IMR-90 (cell line): Measurements from ENCODE around the gene ERICH3.

Source experiments
- BHLHE40 ChIP-seq: fragments of 150-350 bp; IDR thresholded peaks from 2 replicates; pipeline ENCODE4 v1.6.1; 2016; ENCODE audit warnings: mild to moderate bottlenecking, low read depth, low read length
- CEBPB ChIP-seq: IDR thresholded peaks from 2 replicates; pipeline ENCODE4 v1.6.1; 2012; ENCODE audit warnings: low read depth, low read length, improper control_type of control experiment
- CTCF ChIP-seq: conservative IDR thresholded peaks from 2 replicates; pipeline ENCODE4 v1.5.1; 2012; ENCODE audit warnings: mild to moderate bottlenecking, low read depth, low read length, improper control_type of control experiment
- ELK1 ChIP-seq: fragments of 150-350 bp; IDR thresholded peaks from 2 replicates; pipeline ENCODE4 v1.6.1; 2016; ENCODE audit warnings: low read depth, mild to moderate bottlenecking, low read length, moderate library complexity, borderline replicate concordance
- FOS ChIP-seq: fragments of 150-350 bp; IDR thresholded peaks from 2 replicates; pipeline ENCODE4 v1.6.1; 2016; ENCODE audit warnings: low read depth, low read length
- MAZ ChIP-seq: IDR thresholded peaks from 2 replicates; pipeline ENCODE4 v1.6.1; 2012; ENCODE audit warnings: low read depth, mild to moderate bottlenecking, low read length, improper control_type of control experiment, moderate library complexity, borderline replicate concordance
- MXI1 ChIP-seq: IDR thresholded peaks from 2 replicates; pipeline ENCODE4 v1.6.1; 2012; ENCODE audit warnings: low read depth, mild to moderate bottlenecking, low read length, moderate library complexity, borderline replicate concordance
- POLR2A ChIP-seq: IDR thresholded peaks from 2 replicates; pipeline ENCODE4 v1.6.1; 2012; ENCODE audit warnings: mild to moderate bottlenecking, low read depth, low read length
- RAD21 ChIP-seq: IDR thresholded peaks from 2 replicates; pipeline ENCODE4 v1.6.1; 2012; ENCODE audit warnings: low read length, improper control_type of control experiment
- RFX5 ChIP-seq: IDR thresholded peaks from 2 replicates; pipeline ENCODE4 v1.8.0; 2012; ENCODE audit warnings: low read depth, mild to moderate bottlenecking, low read length, moderate library complexity
- SMC3 ChIP-seq: fragments of 150-350 bp; IDR thresholded peaks from 2 replicates; pipeline ENCODE4 v1.6.1; 2016; ENCODE audit warnings: low read depth, mild to moderate bottlenecking, antibody characterized with exemption, low read length, moderate library complexity
- TF ChIP-seq, protein P1 (sequence below): fragments of 150-350 bp; IDR thresholded peaks from 2 replicates; pipeline ENCODE4 v1.6.1; 2017; ENCODE audit warnings: mild to moderate bottlenecking, antibody characterized with exemption, low read length, low read depth

DNA sequence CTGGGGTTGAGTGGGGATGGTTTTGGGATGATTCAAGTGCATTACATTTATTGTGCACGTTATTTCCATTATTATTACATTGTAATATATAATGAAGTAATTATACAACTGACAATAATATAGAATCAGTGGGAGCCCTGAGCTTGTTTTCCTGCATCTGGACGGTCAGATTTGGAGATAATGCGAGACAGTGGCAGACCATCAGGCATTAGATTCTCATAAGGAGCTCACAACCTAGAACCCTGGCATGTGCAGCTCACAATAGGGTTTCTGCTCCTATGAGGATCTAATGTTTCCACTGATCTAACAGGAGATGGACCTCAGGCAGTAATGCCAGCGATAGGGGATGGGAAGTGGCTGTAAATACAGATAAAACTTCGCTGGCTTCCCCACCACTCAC, 83.3 kb downstream of the ERICH3 start:
- no peak for TF ChIP-seq CTCF
- no peak for TF ChIP-seq FOS
- no peak for TF ChIP-seq POLR2A
- no peak for TF ChIP-seq MAZ
- no peak for TF ChIP-seq ELK1
- TF ChIP-seq RFX5: no peak
- TF ChIP-seq MXI1: no peak
- no peak for TF ChIP-seq SMC3
- TF ChIP-seq CEBPB: no peak
- TF ChIP-seq BHLHE40: no peak
- TF ChIP-seq, protein P1, sequence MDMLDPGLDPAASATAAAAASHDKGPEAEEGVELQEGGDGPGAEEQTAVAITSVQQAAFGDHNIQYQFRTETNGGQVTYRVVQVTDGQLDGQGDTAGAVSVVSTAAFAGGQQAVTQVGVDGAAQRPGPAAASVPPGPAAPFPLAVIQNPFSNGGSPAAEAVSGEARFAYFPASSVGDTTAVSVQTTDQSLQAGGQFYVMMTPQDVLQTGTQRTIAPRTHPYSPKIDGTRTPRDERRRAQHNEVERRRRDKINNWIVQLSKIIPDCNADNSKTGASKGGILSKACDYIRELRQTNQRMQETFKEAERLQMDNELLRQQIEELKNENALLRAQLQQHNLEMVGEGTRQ: no peak
- no peak for TF ChIP-seq RAD21
